Kidney (tissue), 14 donors: Measurements from ENCODE around the gene P2RX6. TPM values are rescaled to one million over a fixed set of nuclear protein-coding genes. Genes with fewer than 3 reads are reported as not detected.

Source experiments
- DNase-seq, 5 donors: peaks; one replicate each; pipeline ENCODE4 v3.0.0-alpha.2; 2013 to 2020
- FAIRE-seq: peaks from 2 replicates; lab custom pipeline; 2012; peaks lifted over from hg19 to GRCh38; lab: Jason Lieb, UNC
- H3K27ac ChIP-seq, 2 donors: one replicate each; pipeline ENCODE4 v1.7.0; 2013; ENCODE audit warnings: low read depth in 2 of 2, low read length in 2 of 2, inconsistent platforms in 1 of 2
- H3K27me3 ChIP-seq: one replicate; pipeline ENCODE4 v1.7.1; 2013; ENCODE audit warnings: low read length, inconsistent platforms; ENCODE audit not compliant: control insufficient read depth, insufficient read depth
- H3K36me3 ChIP-seq, 3 donors: one replicate each; pipeline versions ENCODE4 v1.7.0 to v1.7.1; 2013; ENCODE audit warnings: low read length in 3 of 3, control low read depth in 1 of 3, inconsistent platforms in 1 of 3; ENCODE audit not compliant: insufficient read depth in 3 of 3, control insufficient read depth in 2 of 3
- H3K4me1 ChIP-seq, 3 donors: one replicate each; pipeline versions ENCODE4 v1.7.0 to v1.7.1; 2013; ENCODE audit warnings: low read length in 3 of 3, inconsistent platforms in 1 of 3, low read depth in 1 of 3; ENCODE audit not compliant: control insufficient read depth in 2 of 3, insufficient read depth in 2 of 3
- H3K4me3 ChIP-seq, 3 donors: one replicate each; pipeline versions ENCODE4 v1.7.0 to v1.8.1; 2013; ENCODE audit warnings: low read length in 3 of 3, control low read depth in 1 of 3, inconsistent platforms in 1 of 3
- H3K9ac ChIP-seq, 3 donors: one replicate each; pipeline versions ENCODE4 v1.7.0 to v1.7.1; 2013; ENCODE audit warnings: low read length in 3 of 3, control low read depth in 1 of 3, inconsistent platforms in 1 of 3
- H3K9me3 ChIP-seq, 3 donors: one replicate each; pipeline versions ENCODE4 v1.7.0 to v1.7.1; 2013; ENCODE audit warnings: low read length in 3 of 3, control low read depth in 1 of 3, inconsistent platforms in 1 of 3; ENCODE audit not compliant: control insufficient read depth in 2 of 3, insufficient read depth in 1 of 3
- intact Hi-C: fragments of 100-400 bp; cut with DNase I; formaldehyde crosslinking; loops from one replicate; pipeline ENCODE4 v1.11.1; 2022
- polyA plus RNA-seq: library from polyadenylated mRNA; stranded (reverse); fragments of 350-450 nt; fragmentation: Illumina TruSeq; extraction: RNeasy Lipid Tissue Mini Kit (QIAGEN cat#74804); gene quantifications from one replicate; pipeline ENCODE4 v1.2.3, GENCODE V29; 2014; ENCODE audit warnings: low read depth, low replicate concordance; ENCODE audit not compliant: insufficient read depth
- total RNA-seq: library from RNA; stranded (reverse); fragmentation: NEBNext Ultra II Directional; extraction: Animal tissue kit (Norgen Biotek cat#: 25700); gene quantifications from one replicate; pipeline ENCODE4 v1.2.1, GENCODE V29; 2021
- TF ChIP-seq, protein P1 (sequence below): IDR thresholded peaks from 3 replicates; pipeline ENCODE4 v1.5.1; 2012; ENCODE audit warnings: mild to moderate bottlenecking, moderate library complexity, borderline replicate concordance; ENCODE audit not compliant: insufficient read depth; ENCODE audit errors: extremely low read depth
- donor health status: control.
- donor health status: control.
- donor health status: control.
- donor health status: control.
- donor health status: control.
- donor health status: DM: yes; HTN: yes; CAD: no.
- donor health status: Normal renal cell carcinoma (clear cell type).

The P2RX6 gene
- total and polyA plus RNA-seq, 2 donors from 2014 or later: 1.0 to 1.6 TPM

DNA sequence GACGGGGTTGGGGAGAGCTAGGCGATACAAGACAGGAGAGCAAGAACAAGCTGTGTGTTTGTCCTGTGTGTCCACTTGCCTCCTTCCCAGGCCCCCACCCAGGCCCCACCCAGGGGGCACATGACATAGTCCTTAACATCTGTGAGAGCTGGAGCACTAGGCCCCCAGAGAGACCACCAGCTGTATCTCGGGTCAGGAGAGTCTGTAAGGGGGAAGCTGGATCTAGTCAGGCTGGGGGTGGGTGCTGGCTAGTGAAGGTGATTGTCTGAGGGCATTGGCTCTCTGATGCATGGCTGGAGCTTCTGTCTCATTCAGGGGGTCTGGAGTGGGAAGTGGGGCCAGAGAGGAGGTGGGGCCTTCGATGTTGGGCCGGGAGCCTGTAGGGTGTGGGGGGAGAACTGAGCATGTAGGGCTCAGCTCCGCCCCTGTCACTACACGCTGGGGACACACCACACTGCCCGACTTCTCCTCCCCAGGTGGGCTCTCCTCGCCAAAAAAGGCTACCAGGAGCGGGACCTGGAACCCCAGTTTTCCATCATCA lies 571 bp downstream of the P2RX6 start:
- no peaks in the 10 kb centered on the region for H3K9me3 ChIP-seq
- H3K4me1 ChIP-seq: peaks cover 0 to 11% (median 5%) of the 10 kb centered on the region in 3 donors
- intact Hi-C loops: no loop called here
- H3K27ac ChIP-seq: peak overlapping the region; percentile 11 to 37
- FAIRE-seq: no peak
- TF ChIP-seq, protein P1, sequence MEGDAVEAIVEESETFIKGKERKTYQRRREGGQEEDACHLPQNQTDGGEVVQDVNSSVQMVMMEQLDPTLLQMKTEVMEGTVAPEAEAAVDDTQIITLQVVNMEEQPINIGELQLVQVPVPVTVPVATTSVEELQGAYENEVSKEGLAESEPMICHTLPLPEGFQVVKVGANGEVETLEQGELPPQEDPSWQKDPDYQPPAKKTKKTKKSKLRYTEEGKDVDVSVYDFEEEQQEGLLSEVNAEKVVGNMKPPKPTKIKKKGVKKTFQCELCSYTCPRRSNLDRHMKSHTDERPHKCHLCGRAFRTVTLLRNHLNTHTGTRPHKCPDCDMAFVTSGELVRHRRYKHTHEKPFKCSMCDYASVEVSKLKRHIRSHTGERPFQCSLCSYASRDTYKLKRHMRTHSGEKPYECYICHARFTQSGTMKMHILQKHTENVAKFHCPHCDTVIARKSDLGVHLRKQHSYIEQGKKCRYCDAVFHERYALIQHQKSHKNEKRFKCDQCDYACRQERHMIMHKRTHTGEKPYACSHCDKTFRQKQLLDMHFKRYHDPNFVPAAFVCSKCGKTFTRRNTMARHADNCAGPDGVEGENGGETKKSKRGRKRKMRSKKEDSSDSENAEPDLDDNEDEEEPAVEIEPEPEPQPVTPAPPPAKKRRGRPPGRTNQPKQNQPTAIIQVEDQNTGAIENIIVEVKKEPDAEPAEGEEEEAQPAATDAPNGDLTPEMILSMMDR: no peak
- no peaks in the 10 kb centered on the region for H3K36me3 ChIP-seq
- H3K4me3 ChIP-seq: no peak overlapping the region
- H3K9ac ChIP-seq: no peak overlapping the region
- no peaks in the 10 kb centered on the region for H3K27me3 ChIP-seq
- peak in 1 of 5 donors; percentile 25 for DNase-seq

DNA sequence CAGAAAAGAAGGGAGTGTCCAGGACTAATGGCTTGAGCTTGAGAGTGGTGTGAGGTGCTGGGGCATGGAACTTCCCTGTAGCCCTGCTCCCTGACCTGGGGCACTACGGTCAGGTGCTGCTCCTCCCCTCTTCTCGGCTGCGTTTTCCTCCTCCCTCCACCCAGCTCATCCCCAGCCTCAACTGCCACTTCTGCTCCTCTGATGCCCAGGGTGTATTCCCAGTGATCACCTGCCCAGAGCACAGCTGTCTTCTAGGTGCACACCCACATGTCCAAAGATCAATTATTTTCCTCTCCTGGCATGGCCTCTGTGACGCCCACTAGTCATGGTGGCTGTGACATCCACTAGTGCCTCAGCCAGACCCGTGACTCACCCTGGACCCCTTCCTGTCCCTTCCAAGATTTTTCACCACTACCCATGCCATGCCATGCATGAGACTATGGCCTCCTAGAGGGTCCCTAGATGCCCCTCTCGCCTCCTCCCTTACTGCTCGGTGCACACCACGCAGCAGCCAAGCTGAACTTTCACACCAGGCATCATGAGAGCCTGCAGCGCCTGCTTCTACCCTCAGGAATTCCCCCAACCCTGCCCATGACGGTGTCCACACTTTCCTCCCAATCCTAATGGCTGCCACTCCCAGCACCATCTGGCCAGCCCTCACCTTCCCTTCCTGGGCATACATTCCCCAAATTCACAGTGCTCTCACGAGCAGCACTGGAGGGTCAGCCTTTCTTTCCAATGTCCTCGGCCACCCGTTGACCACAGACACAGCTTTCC lies 1.9 kb downstream of the P2RX6 start:
- Histone ChIP-seq H3K9me3 (no peaks in the 10 kb centered on the region), H3K9ac (no peak overlapping the region), H3K36me3 (no peaks in the 10 kb centered on the region), H3K4me1 (peaks cover 0 to 11% (median 5%) of the 10 kb centered on the region in 3 donors), H3K27me3 (no peaks in the 10 kb centered on the region), H3K4me3 (no peak overlapping the region), H3K27ac (no peak overlapping the region)
- TF ChIP-seq, protein P1: no peak
- DNase-seq: peak in 1 of 5 donors; percentile 21
- no peak for FAIRE-seq
- intact Hi-C loops: no loop called here

DNA sequence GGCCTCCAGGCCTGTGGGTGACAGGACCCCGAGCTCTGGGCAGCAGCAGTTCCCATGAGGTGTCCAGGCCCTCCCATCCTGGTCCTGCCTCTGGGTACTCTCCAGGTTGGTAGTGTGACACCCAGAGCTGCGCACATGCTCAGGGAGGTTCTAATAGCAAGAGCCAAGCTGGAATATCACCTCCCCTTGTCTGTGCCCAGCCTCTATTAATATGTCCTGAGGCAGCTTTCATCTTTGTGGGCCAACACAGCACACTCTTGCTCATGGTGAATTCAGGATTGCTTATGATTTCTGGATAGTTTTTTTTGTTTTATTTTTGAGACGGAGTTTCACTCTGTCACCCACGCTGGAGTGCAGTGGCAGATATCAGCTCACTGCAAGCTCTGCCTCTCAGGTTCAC lies 3.3 kb downstream of the P2RX6 start:
- Histone ChIP-seq H3K36me3 (no peaks in the 10 kb centered on the region), H3K4me1 (peaks cover 0 to 11% (median 5%) of the 10 kb centered on the region in 3 donors), H3K27ac (no peak overlapping the region), H3K9me3 (no peaks in the 10 kb centered on the region), H3K4me3 (no peak overlapping the region), H3K27me3 (no peaks in the 10 kb centered on the region), H3K9ac (no peak overlapping the region)
- FAIRE-seq: no peak
- intact Hi-C loops: no loop called here
- DNase-seq: no peak
- TF ChIP-seq, protein P1: no peak
